HepG2 (cell line): ENCODE data around the gene UNCX. TPM values are rescaled to one million over a fixed set of nuclear protein-coding genes. Genes with fewer than 3 reads are reported as not detected.

ENCODE experiments used
- ADNP ChIP-seq: sonication (generic); formaldehyde crosslinking; IDR thresholded peaks from 2 replicates; pipeline ENCODE4 v1.4.0; 2020; ENCODE audit warnings: missing genetic modification reagents
- CREB1 ChIP-seq, 2 experiments: fragments of 450-650 bp in 1 of 2; IDR thresholded peaks; 2 replicates each; pipeline ENCODE4 v1.6.1; 2016 to 2017; ENCODE audit warnings: control low read depth in 1 of 2, mild to moderate bottlenecking in 1 of 2, missing compliant biosample characterization in 1 of 2, missing genetic modification characterization in 1 of 2
- GABPB1 ChIP-seq: IDR thresholded peaks from 2 replicates; pipeline ENCODE4 v1.6.1; 2016; ENCODE audit warnings: mild to moderate bottlenecking, missing genetic modification reagents, moderate library complexity, missing compliant biosample characterization
- HDAC1 ChIP-seq: sonication (generic); formaldehyde crosslinking; IDR thresholded peaks from 2 replicates; pipeline ENCODE4 v1.5.1; 2020; ENCODE audit warnings: mild to moderate bottlenecking, missing genetic modification reagents
- HNRNPLL ChIP-seq: fragments of 200-400 bp; formaldehyde crosslinking; IDR thresholded peaks from 2 replicates; pipeline ENCODE4 v1.6.1; 2017; ENCODE audit warnings: mild to moderate bottlenecking, low read depth, low read length; ENCODE audit not compliant: poor library complexity, severe bottlenecking
- KLF15 ChIP-seq: sonication (generic); formaldehyde crosslinking; IDR thresholded peaks from 2 replicates; pipeline ENCODE4 v1.8.1; 2023; ENCODE audit warnings: borderline replicate concordance, mild to moderate bottlenecking, inconsistent platforms, missing genetic modification reagents, mixed read lengths
- KLF9 ChIP-seq: IDR thresholded peaks from 2 replicates; pipeline ENCODE4 v1.6.1; 2016; ENCODE audit warnings: low read depth
- MEF2D ChIP-seq: sonication (generic); formaldehyde crosslinking; IDR thresholded peaks from 2 replicates; pipeline ENCODE4 v1.5.1; 2020; ENCODE audit warnings: mild to moderate bottlenecking, missing genetic modification reagents
- MTF2 ChIP-seq: sonication (generic); formaldehyde crosslinking; IDR thresholded peaks from 2 replicates; pipeline ENCODE4 v1.5.0; 2020; ENCODE audit warnings: missing genetic modification reagents, borderline replicate concordance
- MXI1 ChIP-seq: IDR thresholded peaks from 3 replicates; pipeline ENCODE4 v1.6.1; 2012; ENCODE audit warnings: low read depth, low read length, inconsistent platforms, borderline replicate concordance
- POLR2AphosphoS2 ChIP-seq: IDR thresholded peaks from 2 replicates; pipeline ENCODE4 v1.6.1; 2011; ENCODE audit warnings: low read depth, low read length, improper control_type of control experiment
- RBAK ChIP-seq: sonication (generic); formaldehyde crosslinking; IDR thresholded peaks from 2 replicates; pipeline ENCODE4 v1.5.1; 2020; ENCODE audit warnings: mild to moderate bottlenecking, missing genetic modification reagents
- SAP130 ChIP-seq: IDR thresholded peaks from 2 replicates; pipeline ENCODE4 v1.6.1; 2016; ENCODE audit warnings: low read depth
- STAG1 ChIP-seq: sonication (generic); formaldehyde crosslinking; IDR thresholded peaks from 2 replicates; pipeline ENCODE4 v1.4.0; 2020; ENCODE audit warnings: missing genetic modification reagents
- TBX2 ChIP-seq: sonication (generic); formaldehyde crosslinking; IDR thresholded peaks from 2 replicates; pipeline ENCODE4 v1.5.0; 2020; ENCODE audit warnings: missing genetic modification reagents, mild to moderate bottlenecking, borderline replicate concordance
- ZFP37 ChIP-seq: sonication (generic); formaldehyde crosslinking; IDR thresholded peaks from 2 replicates; pipeline ENCODE4 v1.4.0; 2020; ENCODE audit warnings: missing genetic modification reagents, borderline replicate concordance
- ZNF230 ChIP-seq: sonication (generic); formaldehyde crosslinking; IDR thresholded peaks from 2 replicates; pipeline ENCODE4 v1.4.0; 2020; ENCODE audit warnings: mild to moderate bottlenecking, missing genetic modification reagents
- ZNF24 ChIP-seq: fragments of 450-650 bp; IDR thresholded peaks from 2 replicates; pipeline ENCODE4 v1.6.1; 2017; ENCODE audit warnings: antibody characterized with exemption, mild to moderate bottlenecking
- ZNF343 ChIP-seq: sonication (generic); formaldehyde crosslinking; IDR thresholded peaks from 2 replicates; pipeline ENCODE4 v1.4.0; 2020; ENCODE audit warnings: mild to moderate bottlenecking, missing genetic modification reagents
- ZNF430 ChIP-seq: sonication (generic); formaldehyde crosslinking; IDR thresholded peaks from 2 replicates; pipeline ENCODE4 v1.9.0; 2021; ENCODE audit warnings: mild to moderate bottlenecking, missing genetic modification reagents
- polyA plus RNA-seq, 8 experiments: library from polyadenylated mRNA; depleted of rRNA in 3 of 8; stranded (reverse) in 7 of 8; unstranded in 1 of 8; fragments of >200 nt; fragmentation: Illumina TruSeq in 4 of 8; extraction: Trizol in 4 of 8; gene quantifications; 2 replicates each; pipeline versions ENCODE4 v1.2.1 to v1.2.3, GENCODE V29; 2011 to 2016; ENCODE audit warnings: low read depth in 4 of 8, missing spikeins in 1 of 8, mixed read lengths in 1 of 8; ENCODE audit not compliant: insufficient read depth in 1 of 8
- total RNA-seq, 5 experiments: library from RNA; depleted of rRNA; stranded (reverse); fragments of >200 nt; fragmentation: Illumina TruSeq; extraction: Trizol; gene quantifications; 2 replicates each; pipeline ENCODE4 v1.2.3, GENCODE V29; 2016; ENCODE audit warnings: low read depth in 1 of 5
- TF ChIP-seq, protein P1 (sequence below): sonication (generic); formaldehyde crosslinking; IDR thresholded peaks from 2 replicates; pipeline ENCODE4 v1.4.0; 2020; ENCODE audit warnings: missing genetic modification reagents
- TF ChIP-seq, protein P2 (sequence below): sonication (generic); formaldehyde crosslinking; IDR thresholded peaks from 2 replicates; pipeline ENCODE4 v1.5.0; 2020; ENCODE audit warnings: mild to moderate bottlenecking, missing genetic modification reagents, moderate library complexity
- TF ChIP-seq, protein P3 (sequence below): fragments of 450-650 bp; IDR thresholded peaks from 2 replicates; pipeline ENCODE4 v1.6.1; 2016
- TF ChIP-seq, protein P4 (sequence below): sonication (generic); formaldehyde crosslinking; IDR thresholded peaks from 2 replicates; pipeline ENCODE4 v1.4.0; 2020; ENCODE audit warnings: low read depth, mild to moderate bottlenecking, missing genetic modification reagents

Gene UNCX
- total and polyA plus RNA-seq, 2 of the 13 experiments (the other 11 are each of a cell fraction or from before 2014, with no cell fraction given) = not detected

DNA sequence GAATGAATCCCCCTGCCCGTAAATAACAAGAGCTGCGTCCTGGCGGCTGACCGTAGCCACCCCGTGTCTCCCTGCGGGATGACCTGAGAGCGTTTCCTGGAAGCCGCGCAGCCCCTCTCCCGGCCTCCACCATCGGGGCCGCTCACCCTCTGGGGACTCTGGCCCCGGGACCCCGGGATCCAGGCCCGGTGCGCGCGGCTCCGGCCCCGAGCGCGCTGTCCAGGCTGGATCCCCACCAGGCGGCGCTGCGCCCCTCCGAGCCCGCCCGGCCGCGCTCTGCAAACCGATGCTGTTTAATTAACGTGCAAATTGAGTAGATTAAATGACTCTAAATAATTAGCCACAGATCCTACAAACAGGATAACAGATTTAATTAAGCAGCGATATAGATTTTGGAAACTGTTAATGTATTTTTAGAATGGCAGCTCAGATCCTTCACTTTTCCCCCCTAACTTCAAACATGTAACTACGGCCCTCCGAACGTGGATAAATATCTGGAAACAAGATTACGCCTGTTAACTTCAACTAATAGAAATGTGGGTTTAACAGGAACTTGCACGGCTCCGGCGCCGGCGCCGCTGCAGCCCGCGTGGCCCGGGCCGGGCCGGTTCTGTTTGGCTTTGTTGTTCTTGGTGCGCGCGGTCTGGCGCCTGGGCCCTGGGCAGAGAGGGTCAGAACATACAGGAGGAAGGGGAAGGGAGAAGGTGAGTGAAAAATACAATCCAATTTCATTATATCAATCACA is 7.1 kb upstream of the UNCX start (continued):
- TF ChIP-seq KLF15 (CRISPR knock-in tag) (no peak), SAP130 (CRISPR knock-in tag) (no peak), GABPB1 (no peak), HNRNPLL (no peak), RBAK (CRISPR knock-in tag) (no peak), ZFP37 (CRISPR knock-in tag) (no peak), ZNF230 (no peak), KLF9 (no peak), ZNF343 (CRISPR knock-in tag) (no peak), ADNP (no peak), POLR2AphosphoS2 (no peak), ZNF430 (CRISPR knock-in tag) (no peak), CREB1 (IDR thresholded peaks at IDR 0.05) (no peak), CREB1 (CRISPR knock-in tag; IDR thresholded peaks at IDR 0.05) (no peak), ZNF24 (peak; percentile 90), MXI1 (no peak), MTF2 (0 out of 2 replicates have a peak, but pooled peaks have one; percentile 69), STAG1 (CRISPR knock-in tag) (peak; percentile 83), MEF2D (CRISPR knock-in tag) (no peak), HDAC1 (CRISPR knock-in tag) (no peak), TBX2 (CRISPR knock-in tag) (no peak)
- TF ChIP-seq, protein P1, sequence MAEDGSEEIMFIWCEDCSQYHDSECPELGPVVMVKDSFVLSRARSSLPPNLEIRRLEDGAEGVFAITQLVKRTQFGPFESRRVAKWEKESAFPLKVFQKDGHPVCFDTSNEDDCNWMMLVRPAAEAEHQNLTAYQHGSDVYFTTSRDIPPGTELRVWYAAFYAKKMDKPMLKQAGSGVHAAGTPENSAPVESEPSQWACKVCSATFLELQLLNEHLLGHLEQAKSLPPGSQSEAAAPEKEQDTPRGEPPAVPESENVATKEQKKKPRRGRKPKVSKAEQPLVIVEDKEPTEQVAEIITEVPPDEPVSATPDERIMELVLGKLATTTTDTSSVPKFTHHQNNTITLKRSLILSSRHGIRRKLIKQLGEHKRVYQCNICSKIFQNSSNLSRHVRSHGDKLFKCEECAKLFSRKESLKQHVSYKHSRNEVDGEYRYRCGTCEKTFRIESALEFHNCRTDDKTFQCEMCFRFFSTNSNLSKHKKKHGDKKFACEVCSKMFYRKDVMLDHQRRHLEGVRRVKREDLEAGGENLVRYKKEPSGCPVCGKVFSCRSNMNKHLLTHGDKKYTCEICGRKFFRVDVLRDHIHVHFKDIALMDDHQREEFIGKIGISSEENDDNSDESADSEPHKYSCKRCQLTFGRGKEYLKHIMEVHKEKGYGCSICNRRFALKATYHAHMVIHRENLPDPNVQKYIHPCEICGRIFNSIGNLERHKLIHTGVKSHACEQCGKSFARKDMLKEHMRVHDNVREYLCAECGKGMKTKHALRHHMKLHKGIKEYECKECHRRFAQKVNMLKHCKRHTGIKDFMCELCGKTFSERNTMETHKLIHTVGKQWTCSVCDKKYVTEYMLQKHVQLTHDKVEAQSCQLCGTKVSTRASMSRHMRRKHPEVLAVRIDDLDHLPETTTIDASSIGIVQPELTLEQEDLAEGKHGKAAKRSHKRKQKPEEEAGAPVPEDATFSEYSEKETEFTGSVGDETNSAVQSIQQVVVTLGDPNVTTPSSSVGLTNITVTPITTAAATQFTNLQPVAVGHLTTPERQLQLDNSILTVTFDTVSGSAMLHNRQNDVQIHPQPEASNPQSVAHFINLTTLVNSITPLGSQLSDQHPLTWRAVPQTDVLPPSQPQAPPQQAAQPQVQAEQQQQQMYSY (CRISPR knock-in tag) = no peak
- TF ChIP-seq, protein P2, sequence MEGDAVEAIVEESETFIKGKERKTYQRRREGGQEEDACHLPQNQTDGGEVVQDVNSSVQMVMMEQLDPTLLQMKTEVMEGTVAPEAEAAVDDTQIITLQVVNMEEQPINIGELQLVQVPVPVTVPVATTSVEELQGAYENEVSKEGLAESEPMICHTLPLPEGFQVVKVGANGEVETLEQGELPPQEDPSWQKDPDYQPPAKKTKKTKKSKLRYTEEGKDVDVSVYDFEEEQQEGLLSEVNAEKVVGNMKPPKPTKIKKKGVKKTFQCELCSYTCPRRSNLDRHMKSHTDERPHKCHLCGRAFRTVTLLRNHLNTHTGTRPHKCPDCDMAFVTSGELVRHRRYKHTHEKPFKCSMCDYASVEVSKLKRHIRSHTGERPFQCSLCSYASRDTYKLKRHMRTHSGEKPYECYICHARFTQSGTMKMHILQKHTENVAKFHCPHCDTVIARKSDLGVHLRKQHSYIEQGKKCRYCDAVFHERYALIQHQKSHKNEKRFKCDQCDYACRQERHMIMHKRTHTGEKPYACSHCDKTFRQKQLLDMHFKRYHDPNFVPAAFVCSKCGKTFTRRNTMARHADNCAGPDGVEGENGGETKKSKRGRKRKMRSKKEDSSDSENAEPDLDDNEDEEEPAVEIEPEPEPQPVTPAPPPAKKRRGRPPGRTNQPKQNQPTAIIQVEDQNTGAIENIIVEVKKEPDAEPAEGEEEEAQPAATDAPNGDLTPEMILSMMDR (CRISPR knock-in tag) = peak; percentile 76
- TF ChIP-seq, protein P3, sequence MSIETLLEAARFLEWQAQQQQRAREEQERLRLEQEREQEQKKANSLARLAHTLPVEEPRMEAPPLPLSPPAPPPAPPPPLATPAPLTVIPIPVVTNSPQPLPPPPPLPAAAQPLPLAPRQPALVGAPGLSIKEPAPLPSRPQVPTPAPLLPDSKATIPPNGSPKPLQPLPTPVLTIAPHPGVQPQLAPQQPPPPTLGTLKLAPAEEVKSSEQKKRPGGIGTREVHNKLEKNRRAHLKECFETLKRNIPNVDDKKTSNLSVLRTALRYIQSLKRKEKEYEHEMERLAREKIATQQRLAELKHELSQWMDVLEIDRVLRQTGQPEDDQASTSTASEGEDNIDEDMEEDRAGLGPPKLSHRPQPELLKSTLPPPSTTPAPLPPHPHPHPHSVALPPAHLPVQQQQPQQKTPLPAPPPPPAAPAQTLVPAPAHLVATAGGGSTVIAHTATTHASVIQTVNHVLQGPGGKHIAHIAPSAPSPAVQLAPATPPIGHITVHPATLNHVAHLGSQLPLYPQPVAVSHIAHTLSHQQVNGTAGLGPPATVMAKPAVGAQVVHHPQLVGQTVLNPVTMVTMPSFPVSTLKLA = no peak
- TF ChIP-seq, protein P4, sequence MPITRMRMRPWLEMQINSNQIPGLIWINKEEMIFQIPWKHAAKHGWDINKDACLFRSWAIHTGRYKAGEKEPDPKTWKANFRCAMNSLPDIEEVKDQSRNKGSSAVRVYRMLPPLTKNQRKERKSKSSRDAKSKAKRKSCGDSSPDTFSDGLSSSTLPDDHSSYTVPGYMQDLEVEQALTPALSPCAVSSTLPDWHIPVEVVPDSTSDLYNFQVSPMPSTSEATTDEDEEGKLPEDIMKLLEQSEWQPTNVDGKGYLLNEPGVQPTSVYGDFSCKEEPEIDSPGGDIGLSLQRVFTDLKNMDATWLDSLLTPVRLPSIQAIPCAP (CRISPR knock-in tag) = no peak
